Mesendoderm (in vitro differentiated cells): ENCODE measurements around the gene FOXL2.

Experiments
- DNase-seq: peaks from one replicate; pipeline ENCODE4 v3.0.0; 2013
- H2AK5ac ChIP-seq: 2 replicates; pipeline ENCODE4 v1.6.1; 2013; ENCODE audit warnings: low read length, inconsistent platforms
- H2BK120ac ChIP-seq: 2 replicates; pipeline ENCODE4 v1.6.1; 2013; ENCODE audit warnings: low read depth, mild to moderate bottlenecking, low read length, moderate library complexity, mixed read lengths
- H2BK15ac ChIP-seq: replicated peaks from 2 replicates; pipeline ENCODE4 v1.6.1; 2013; ENCODE audit warnings: low read depth, mild to moderate bottlenecking, moderate library complexity
- H2BK5ac ChIP-seq: 2 replicates; pipeline ENCODE4 v1.6.1; 2013; ENCODE audit warnings: low read length, inconsistent platforms
- H3K18ac ChIP-seq: 2 replicates; pipeline ENCODE4 v1.6.1; 2013; ENCODE audit warnings: mild to moderate bottlenecking, low read length, mixed read lengths
- H3K23ac ChIP-seq: one replicate; pipeline ENCODE4 v1.6.1; 2013; ENCODE audit warnings: low read length
- H3K27ac ChIP-seq: 2 replicates; pipeline ENCODE4 v1.5.1; 2013; ENCODE audit warnings: low read depth, mild to moderate bottlenecking, inconsistent platforms, low read length, moderate library complexity
- H3K27me3 ChIP-seq: 2 replicates; pipeline ENCODE4 v1.6.1; 2013; ENCODE audit warnings: low read length, control low read depth, mild to moderate bottlenecking, inconsistent platforms; ENCODE audit not compliant: insufficient read depth, poor library complexity
- H3K36me3 ChIP-seq: 2 replicates; pipeline ENCODE4 v1.6.1; 2013; ENCODE audit warnings: low read length, inconsistent platforms; ENCODE audit not compliant: control insufficient read depth, insufficient read depth
- H3K4ac ChIP-seq: one replicate; pipeline ENCODE4 v1.6.1; 2013; ENCODE audit warnings: low read depth, mild to moderate bottlenecking, low read length, moderate library complexity
- H3K4me1 ChIP-seq: 2 replicates; pipeline ENCODE4 v1.6.1; 2013; ENCODE audit warnings: low read depth, low read length, inconsistent platforms; ENCODE audit not compliant: control insufficient read depth
- H3K4me2 ChIP-seq: 2 replicates; pipeline ENCODE4 v1.6.1; 2013; ENCODE audit warnings: low read length
- H3K4me3 ChIP-seq: 2 replicates; pipeline ENCODE4 v1.5.1; 2013; ENCODE audit warnings: mild to moderate bottlenecking, low read length
- H3K56ac ChIP-seq: one replicate; pipeline ENCODE4 v1.6.1; 2013; ENCODE audit warnings: low read length
- H3K79me1 ChIP-seq: 2 replicates; pipeline ENCODE4 v1.6.1; 2013; ENCODE audit warnings: low read length, inconsistent platforms
- H3K79me2 ChIP-seq: 2 replicates; pipeline ENCODE4 v1.6.1; 2013; ENCODE audit warnings: mild to moderate bottlenecking, low read length; ENCODE audit not compliant: control insufficient read depth, insufficient read depth
- H3K9ac ChIP-seq: 2 replicates; pipeline ENCODE4 v1.6.1; 2013; ENCODE audit warnings: low read length, inconsistent platforms
- H4K5ac ChIP-seq: one replicate; pipeline ENCODE4 v1.6.1; 2013; ENCODE audit warnings: low read length
- H4K8ac ChIP-seq: one replicate; pipeline ENCODE4 v1.6.1; 2013; ENCODE audit warnings: low read depth, mild to moderate bottlenecking, control low read depth, low read length, moderate library complexity
- WGBS: extraction: QIAGEN DNeasy Blood & Tissue Kit; methylation state at CpG from one replicate; pipeline ENCODE4 v1.1.7; 2013; ENCODE audit warnings: low lambda C conversion rate, missing lambda C conversion rate; ENCODE audit not compliant: insufficient coverage; ENCODE audit errors: extremely low coverage; 5-methylcytosine and 5-hydroxymethylcytosine counted together

Gene FOXL2

GRCh38 chr3:138919325-138919724, 27.6 kb downstream of the FOXL2 start:
- no CpG with 5 or more reads among the region's 4 CpGs for WGBS
- H3K27ac ChIP-seq, result no peak overlapping the region
- H3K27me3 ChIP-seq, result no peaks in the 10 kb centered on the region
- no peak overlapping the region for H2AK5ac ChIP-seq
- H3K79me2 ChIP-seq, result no peaks in the 10 kb centered on the region
- no peak overlapping the region for H3K18ac ChIP-seq
- no peak overlapping the region for H3K23ac ChIP-seq
- no peaks in the 10 kb centered on the region for H3K79me1 ChIP-seq
- no peak overlapping the region for H2BK120ac ChIP-seq
- no peak overlapping the region for H2BK15ac ChIP-seq
- H3K9ac ChIP-seq, result no peak overlapping the region
- H3K56ac ChIP-seq, result no peak overlapping the region
- H3K4me3 ChIP-seq, result no peak overlapping the region
- DNase-seq, result no peak
- H4K8ac ChIP-seq, result no peak overlapping the region
- H4K5ac ChIP-seq, result no peak overlapping the region
- no peak overlapping the region for H2BK5ac ChIP-seq
- no peak overlapping the region for H3K4me2 ChIP-seq
- no peak overlapping the region for H3K4ac ChIP-seq
- H3K4me1 ChIP-seq, result peaks cover 2% of the 10 kb centered on the region
- H3K36me3 ChIP-seq, result no peaks in the 10 kb centered on the region

DNA sequence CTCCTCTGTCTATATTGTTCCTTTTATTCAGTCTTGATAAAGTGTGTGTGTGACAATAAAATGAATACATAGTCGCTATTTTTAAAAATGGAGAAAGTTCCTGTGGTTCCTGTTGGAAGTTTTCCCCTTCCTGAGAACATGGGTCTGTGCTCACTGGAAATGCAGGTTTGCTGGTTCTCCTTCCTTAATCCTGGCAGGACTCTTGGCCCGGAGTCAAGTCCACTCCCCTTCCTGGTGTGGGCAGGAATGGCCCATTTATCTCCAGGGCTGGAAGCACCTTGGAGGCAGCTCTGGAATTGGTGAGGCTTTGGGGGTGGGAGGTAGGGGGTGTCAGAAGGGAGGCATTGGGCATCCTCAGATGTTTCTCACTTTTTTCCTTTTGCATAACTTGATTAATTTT, 30.1 kb downstream of the FOXL2 start:
- no peak overlapping the region for H4K8ac ChIP-seq
- no peak overlapping the region for H3K27ac ChIP-seq
- H3K23ac ChIP-seq, result no peak overlapping the region
- H3K56ac ChIP-seq, result no peak overlapping the region
- H3K36me3 ChIP-seq, result no peaks in the 10 kb centered on the region
- no peak overlapping the region for H2BK5ac ChIP-seq
- H3K4me1 ChIP-seq, result peaks cover 2% of the 10 kb centered on the region
- no peaks in the 10 kb centered on the region for H3K27me3 ChIP-seq
- WGBS, result no CpG with 5 or more reads among the region's 2 CpGs
- H2BK15ac ChIP-seq, result no peak overlapping the region
- H2BK120ac ChIP-seq, result no peak overlapping the region
- no peak overlapping the region for H2AK5ac ChIP-seq
- no peak overlapping the region for H4K5ac ChIP-seq
- H3K18ac ChIP-seq, result no peak overlapping the region
- DNase-seq, result no peak
- no peaks in the 10 kb centered on the region for H3K79me2 ChIP-seq
- no peak overlapping the region for H3K4ac ChIP-seq
- H3K79me1 ChIP-seq, result no peaks in the 10 kb centered on the region
- no peak overlapping the region for H3K9ac ChIP-seq
- no peak overlapping the region for H3K4me2 ChIP-seq
- H3K4me3 ChIP-seq, result no peak overlapping the region

DNA sequence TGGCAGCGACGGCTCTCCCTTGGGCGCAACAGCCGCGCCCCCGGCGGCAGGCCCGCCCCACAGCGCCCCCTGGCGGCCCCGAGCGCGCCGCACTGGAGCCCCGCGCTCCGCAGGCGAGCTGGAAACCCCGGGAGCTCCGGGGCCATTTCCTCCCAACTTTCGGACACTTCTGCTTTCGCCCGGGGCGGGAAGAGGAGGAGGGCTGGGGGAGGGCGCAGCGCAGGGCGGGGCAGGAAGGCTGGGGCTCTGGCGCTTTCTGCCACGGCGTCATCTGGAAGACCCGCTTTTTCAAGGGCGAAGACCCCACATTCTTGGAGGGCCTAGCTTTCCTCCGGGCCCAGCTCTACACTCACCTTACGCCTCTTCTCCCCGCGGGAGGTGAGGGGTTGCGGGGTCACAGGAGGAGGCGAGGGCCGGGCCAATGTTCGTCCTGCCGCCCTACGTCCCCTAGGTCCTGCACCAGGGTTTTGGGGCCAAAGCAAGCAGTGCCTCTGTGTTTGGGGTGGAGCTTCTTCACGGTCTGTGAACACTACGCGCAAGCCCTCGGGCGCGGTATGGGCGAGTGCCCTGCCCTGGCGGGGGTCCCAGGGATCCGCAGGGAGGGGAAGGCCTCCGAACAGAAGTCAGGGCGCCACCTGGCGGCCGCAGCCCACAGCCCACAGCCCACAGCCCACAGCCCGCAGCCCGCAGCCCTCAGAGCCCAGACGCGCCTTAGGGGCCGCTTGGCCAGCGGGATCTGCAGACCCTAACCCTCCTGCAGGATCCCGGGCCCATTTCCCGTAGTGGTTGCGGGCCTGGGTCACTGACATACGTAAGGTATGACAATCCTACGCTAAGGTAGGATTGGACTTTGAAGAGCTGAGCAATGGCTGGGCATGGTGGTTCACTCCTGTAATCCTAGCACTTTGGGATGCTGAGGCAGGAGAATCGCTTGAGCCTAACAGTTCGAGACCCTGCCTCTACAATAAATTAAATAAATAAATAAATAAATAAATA, 31.1 kb downstream of the FOXL2 start:
- Histone ChIP-seq H3K56ac (peak overlapping the region; percentile 95), H3K4ac (peak overlapping the region; percentile 90), H3K4me1 (peaks cover 2% of the 10 kb centered on the region), H4K8ac (no peak overlapping the region), H2BK120ac (peak overlapping the region; percentile 31), H3K27ac (peak overlapping the region; percentile 86), H3K4me2 (peak overlapping the region; percentile 56), H2AK5ac (no peak overlapping the region), H3K9ac (peak overlapping the region; percentile 78), H4K5ac (no peak overlapping the region), H3K79me2 (no peaks in the 10 kb centered on the region), H3K27me3 (no peaks in the 10 kb centered on the region), H3K4me3 (peak overlapping the region; percentile 35), H3K79me1 (no peaks in the 10 kb centered on the region), H3K18ac (peak overlapping the region; percentile 70), H3K23ac (no peak overlapping the region), H3K36me3 (no peaks in the 10 kb centered on the region), H2BK5ac (peak overlapping the region; percentile 75), H2BK15ac (peak overlapping the region; percentile 61)
- WGBS, result no CpG with 5 or more reads among the region's 68 CpGs
- peak; percentile 95 for DNase-seq

DNA sequence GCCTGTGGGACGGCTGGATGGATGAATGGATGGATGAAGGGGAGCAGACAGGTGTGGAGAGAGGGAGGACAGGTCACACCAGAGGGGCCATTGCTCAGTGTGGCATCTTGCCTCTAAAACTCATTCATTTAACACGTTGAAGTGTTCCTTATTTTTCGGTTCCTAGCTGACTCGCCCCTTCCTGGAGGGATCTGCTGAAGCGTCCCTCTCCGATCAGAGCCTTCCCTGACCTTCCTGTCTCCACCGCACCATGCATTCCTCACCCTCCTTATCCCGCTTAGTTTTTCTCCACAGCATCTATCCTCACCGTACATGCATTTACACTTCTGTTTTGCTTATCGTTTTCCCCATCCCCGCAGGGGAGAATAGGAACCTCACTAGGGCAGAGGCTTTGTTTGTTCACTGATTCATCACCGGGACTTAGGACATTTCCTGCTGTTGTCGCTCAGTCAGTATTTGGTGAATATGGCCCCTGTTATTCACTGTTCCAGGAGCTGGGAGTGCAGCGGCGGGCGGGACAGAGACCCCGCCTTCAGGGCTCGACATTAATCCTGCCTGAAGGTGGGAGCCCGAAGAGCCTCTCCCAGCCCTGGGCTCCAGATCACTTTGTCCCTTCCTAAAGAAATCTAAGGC, 32.0 kb downstream of the FOXL2 start:
- Histone ChIP-seq H2BK15ac (peak overlapping the region; percentile 61), H3K23ac (no peak overlapping the region), H4K5ac (no peak overlapping the region), H3K4me3 (peak overlapping the region; percentile 0), H3K18ac (peak overlapping the region; percentile 35), H3K4me2 (peak overlapping the region; percentile 5), H3K9ac (peak overlapping the region; percentile 64), H2BK120ac (peak overlapping the region; percentile 86), H4K8ac (no peak overlapping the region), H3K79me1 (no peaks in the 10 kb centered on the region), H3K27me3 (no peaks in the 10 kb centered on the region), H3K56ac (peak overlapping the region; percentile 86), H2AK5ac (peak overlapping the region; percentile 47), H3K36me3 (no peaks in the 10 kb centered on the region), H3K4ac (peak overlapping the region; percentile 63), H3K79me2 (no peaks in the 10 kb centered on the region), H2BK5ac (peak overlapping the region; percentile 27), H3K4me1 (peaks cover 2% of the 10 kb centered on the region), H3K27ac (peak overlapping the region; percentile 64)
- peak; percentile 84 for DNase-seq
- WGBS, result no CpG with 5 or more reads among the region's 19 CpGs

- Histone ChIP-seq H3K79me2 (no peaks in the 10 kb centered on the region), H3K9ac (no peak overlapping the region), H4K8ac (no peak overlapping the region), H3K4me3 (no peak overlapping the region), H3K56ac (no peak overlapping the region), H3K79me1 (no peaks in the 10 kb centered on the region), H2AK5ac (no peak overlapping the region), H3K36me3 (no peaks in the 10 kb centered on the region), H2BK5ac (no peak overlapping the region), H3K4ac (no peak overlapping the region), H3K27me3 (no peaks in the 10 kb centered on the region), H4K5ac (no peak overlapping the region), H3K4me2 (no peak overlapping the region), H3K27ac (no peak overlapping the region), H2BK120ac (no peak overlapping the region), H2BK15ac (no peak overlapping the region), H3K23ac (no peak overlapping the region), H3K18ac (no peak overlapping the region), H3K4me1 (peaks cover 2% of the 10 kb centered on the region)
- WGBS, result no CpG with 5 or more reads among the region's 3 CpGs
- no peak for DNase-seq
Measured at GRCh38 chr3:138913766-138914165, 33.2 kb downstream of the FOXL2 start.
